ACC112 (cell line): ENCODE measurements around the gene SLC35G6.
"Not testable (repeated sequence)": the region's sequence is repeated elsewhere in the genome, so short reads cannot be mapped to it uniquely, and the experiment has no call there.

Experiments used
- H2AFZ ChIP-seq: fragments of 200-600 bp; sonication (generic); one replicate; pipeline ENCODE4 v1.6.0; 2017; ENCODE audit warnings: antibody characterized with exemption, low read length; ENCODE audit not compliant: unreplicated experiment
- H3K27ac ChIP-seq: fragments of 200-600 bp; sonication (generic); 2 replicates; pipeline ENCODE4 v1.5.1; 2014; ENCODE audit warnings: low read depth, mild to moderate bottlenecking, antibody characterized with exemption, low read length, moderate library complexity
- H3K27me3 ChIP-seq: fragments of 200-600 bp; sonication (generic); 2 replicates; pipeline ENCODE4 v1.6.1; 2014; ENCODE audit warnings: mild to moderate bottlenecking, antibody characterized with exemption, low read length, moderate library complexity, mixed read lengths; ENCODE audit not compliant: insufficient read depth
- H3K36me3 ChIP-seq: fragments of 200-600 bp; sonication (generic); 2 replicates; pipeline ENCODE4 v1.6.1; 2016; ENCODE audit warnings: mild to moderate bottlenecking, antibody characterized with exemption, low read length, moderate library complexity, mixed read lengths; ENCODE audit not compliant: insufficient read depth
- H3K4me1 ChIP-seq: fragments of 200-600 bp; sonication (generic); one replicate; pipeline ENCODE4 v1.6.1; 2016; ENCODE audit warnings: low read length, mixed read lengths; ENCODE audit not compliant: insufficient read depth, unreplicated experiment, control insufficient read depth
- H3K4me3 ChIP-seq: fragments of 200-600 bp; sonication (generic); 2 replicates; pipeline ENCODE4 v1.5.1; 2014; ENCODE audit warnings: mild to moderate bottlenecking, low read depth, low read length
- H3K79me2 ChIP-seq: fragments of 200-600 bp; sonication (generic); one replicate; pipeline ENCODE4 v1.6.0; 2016; ENCODE audit warnings: low read length; ENCODE audit not compliant: control insufficient read depth, unreplicated experiment, insufficient read depth

The SLC35G6 gene

GRCh38 chr17:7470457-7470973 is 10.7 kb upstream of the SLC35G6 start:
- H3K4me3 ChIP-seq, H3K27me3 ChIP-seq, H2AFZ ChIP-seq, H3K36me3 ChIP-seq, H3K27ac ChIP-seq: not testable (repeated sequence)
- H3K79me2 ChIP-seq: peaks cover 38% of the 10 kb centered on the region
- H3K4me1 ChIP-seq: peaks cover 12% of the 10 kb centered on the region

- H3K27me3 ChIP-seq: no peaks in the 10 kb centered on the region
- no peak overlapping the region for H2AFZ ChIP-seq
- peaks cover 50% of the 10 kb centered on the region for H3K79me2 ChIP-seq
- no peak overlapping the region for H3K27ac ChIP-seq
- H3K4me1 ChIP-seq: peaks cover 18% of the 10 kb centered on the region
- no peak overlapping the region for H3K4me3 ChIP-seq
- H3K36me3 ChIP-seq: no peaks in the 10 kb centered on the region; the same call in 1 of the 2 replicates
These were observed 9.5 kb upstream of the SLC35G6 start for GRCh38 chr17:7471729-7472128.

- H2AFZ ChIP-seq, H3K27ac ChIP-seq, H3K36me3 ChIP-seq, H3K27me3 ChIP-seq, H3K4me3 ChIP-seq: not testable (repeated sequence)
- Histone ChIP-seq H3K79me2 (peaks cover 67% of the 10 kb centered on the region), H3K4me1 (peaks cover 29% of the 10 kb centered on the region)
These were observed 6.5 kb upstream of the SLC35G6 start for GRCh38 chr17:7474767-7475166.

- H3K79me2 ChIP-seq: peaks cover 68% of the 10 kb centered on the region
- no peak overlapping the region for H2AFZ ChIP-seq
- H3K36me3 ChIP-seq: no peaks in the 10 kb centered on the region
- peak overlapping the region; percentile 52 for H3K27ac ChIP-seq
- H3K4me3 ChIP-seq: no peak overlapping the region
- H3K4me1 ChIP-seq: peaks cover 34% of the 10 kb centered on the region
- no peaks in the 10 kb centered on the region for H3K27me3 ChIP-seq
These were observed 5.4 kb upstream of the SLC35G6 start for GRCh38 chr17:7475764-7476422.

GRCh38 chr17:7476494-7476893 is 4.8 kb upstream of the SLC35G6 start:
- Histone ChIP-seq H2AFZ (no peak overlapping the region), H3K27ac (peak overlapping the region; percentile 52), H3K27me3 (no peaks in the 10 kb centered on the region), H3K4me1 (peaks cover 34% of the 10 kb centered on the region), H3K4me3 (no peak overlapping the region), H3K36me3 (no peaks in the 10 kb centered on the region), H3K79me2 (peaks cover 66% of the 10 kb centered on the region)

- Histone ChIP-seq H3K4me1 (peaks cover 34% of the 10 kb centered on the region), H3K27me3 (no peaks in the 10 kb centered on the region), H3K4me3 (peak overlapping the region; percentile 81), H3K27ac (peak overlapping the region; percentile 79), H2AFZ (no peak overlapping the region), H3K36me3 (no peaks in the 10 kb centered on the region), H3K79me2 (peaks cover 62% of the 10 kb centered on the region)
These were observed 4.3 kb upstream of the SLC35G6 start for GRCh38 chr17:7476951-7477350.

GRCh38 chr17:7477392-7478275 is 3.6 kb upstream of the SLC35G6 start:
- H3K79me2 ChIP-seq: peaks cover 61% of the 10 kb centered on the region
- no peak overlapping the region for H2AFZ ChIP-seq
- H3K27ac ChIP-seq: peak overlapping the region; percentile 79
- peaks cover 34% of the 10 kb centered on the region for H3K4me1 ChIP-seq
- H3K4me3 ChIP-seq: peak overlapping the region; percentile 81
- no peaks in the 10 kb centered on the region for H3K36me3 ChIP-seq
- no peaks in the 10 kb centered on the region for H3K27me3 ChIP-seq

- Histone ChIP-seq H3K27me3 (no peaks in the 10 kb centered on the region), H3K4me1 (peaks cover 39% of the 10 kb centered on the region), H3K4me3 (peak overlapping the region; percentile 81), H2AFZ (peak overlapping the region; percentile 84), H3K27ac (peak overlapping the region; percentile 79), H3K36me3 (no peaks in the 10 kb centered on the region), H3K79me2 (peaks cover 58% of the 10 kb centered on the region)
These were observed 2.7 kb upstream of the SLC35G6 start for GRCh38 chr17:7478276-7479212.

- peaks cover 51% of the 10 kb centered on the region for H3K79me2 ChIP-seq
These were observed 1.8 kb upstream of the SLC35G6 start, which contains the start of gene ZBTB4 for GRCh38 chr17:7479213-7480088. Gene ZBTB4, minus strand, starts transcription at chr17:7479631. Its CDS starts 12,830 bp downstream, at chr17:7466801.

More at GRCh38 chr17:7479213-7480088, 1.8 kb upstream of the SLC35G6 start, which contains the start of gene ZBTB4:
- peaks cover 39% of the 10 kb centered on the region for H3K4me1 ChIP-seq
- peak within 1 kb of the TSS; percentile 84 for H2AFZ ChIP-seq
- peak within 1 kb of the TSS; percentile 79 for H3K27ac ChIP-seq
- H3K36me3 ChIP-seq: no peaks in the 10 kb centered on the region
- H3K27me3 ChIP-seq: no peaks in the 10 kb centered on the region
- H3K4me3 ChIP-seq: peak within 1 kb of the TSS; percentile 81
